Fibroblast of lung (primary cell): Measurements from ENCODE around the gene TMEM117. TPM values are rescaled to one million over a fixed set of nuclear protein-coding genes. Genes with fewer than 3 reads are reported as not detected.

Experiments
- DNase-seq, 2 donors: peaks; one replicate each; pipeline versions ENCODE4 v3.0.0 to v3.0.0-alpha.2; 2010; ENCODE audit warnings: low read depth in 2 of 2
- H2AFZ ChIP-seq: 2 replicates; pipeline ENCODE4 v1.5.1; 2012; ENCODE audit warnings: low read length, control low read depth, inconsistent platforms
- H3K27ac ChIP-seq: 2 replicates; pipeline ENCODE4 v1.5.1; 2011; ENCODE audit warnings: low read length, control low read depth; ENCODE audit not compliant: insufficient read depth
- H3K27me3 ChIP-seq: 2 replicates; pipeline ENCODE4 v1.5.1; 2011; ENCODE audit warnings: mild to moderate bottlenecking, low read length; ENCODE audit not compliant: control insufficient read depth, insufficient read depth
- H3K36me3 ChIP-seq: 2 replicates; pipeline ENCODE4 v1.5.1; 2011; ENCODE audit warnings: low read length; ENCODE audit not compliant: control insufficient read depth, insufficient read depth
- H3K4me1 ChIP-seq: 2 replicates; pipeline ENCODE4 v1.5.1; 2011; ENCODE audit warnings: low read length; ENCODE audit not compliant: control insufficient read depth, insufficient read depth; ENCODE audit errors: extremely low read depth
- H3K4me2 ChIP-seq: 2 replicates; pipeline ENCODE4 v1.5.1; 2011; ENCODE audit warnings: low read length, control low read depth; ENCODE audit not compliant: insufficient read depth; ENCODE audit errors: extremely low read depth
- H3K4me3 ChIP-seq, 4 experiments: fragments of 200-600 bp in 1 of 4; sonication (generic) in 1 of 4; replicated peaks in 1 of 4; 2 replicates each; pipeline ENCODE4 v1.5.1; 2011 to 2016; ENCODE audit warnings: low read length in 4 of 4, low read depth in 3 of 4, mild to moderate bottlenecking in 3 of 4, control low read depth in 2 of 4, inconsistent platforms in 1 of 4, mixed read lengths in 1 of 4; ENCODE audit not compliant: insufficient read depth in 1 of 4; ENCODE audit errors: control extremely low read depth in 1 of 4
- H3K79me2 ChIP-seq: 2 replicates; pipeline ENCODE4 v1.5.1; 2012; ENCODE audit warnings: mild to moderate bottlenecking, low read length, inconsistent platforms; ENCODE audit not compliant: control insufficient read depth, insufficient read depth
- H3K9ac ChIP-seq: 2 replicates; pipeline ENCODE4 v1.5.1; 2011; ENCODE audit warnings: mild to moderate bottlenecking, low read length, control low read depth; ENCODE audit not compliant: insufficient read depth
- H3K9me3 ChIP-seq: 2 replicates; pipeline ENCODE4 v1.5.1; 2012; ENCODE audit warnings: low read depth, low read length; ENCODE audit not compliant: control insufficient read depth, insufficient read depth
- H4K20me1 ChIP-seq: 2 replicates; pipeline ENCODE4 v1.5.1; 2011; ENCODE audit warnings: low read length; ENCODE audit not compliant: control insufficient read depth, insufficient read depth; ENCODE audit errors: extremely low read depth
- EZH2 ChIP-seq: IDR thresholded peaks from 2 replicates; pipeline ENCODE4 v1.5.1; 2012; ENCODE audit warnings: low read length, control low read depth, mild to moderate bottlenecking; ENCODE audit errors: missing control alignments
- polyA plus RNA-seq, 2 donors: library from polyadenylated mRNA; depleted of rRNA in 1 of 2; stranded (reverse) in 1 of 2; unstranded in 1 of 2; fragments of >200 nt; gene quantifications; 2 replicates each; pipeline ENCODE4 v1.2.1, GENCODE V29; 2011 to 2012; ENCODE audit warnings: missing spikeins in 1 of 2
- total RNA-seq: library from RNA; depleted of rRNA; stranded (reverse); fragments of >200 nt; gene quantifications from 2 replicates; pipeline ENCODE4 v1.2.1, GENCODE V29; 2014
- TF ChIP-seq, protein P1 (sequence below), 2 donors: IDR thresholded peaks in 1 of 2; conservative IDR thresholded peaks in 1 of 2; 1 replicate in 1 of 2; 2 replicates in 1 of 2; pipeline ENCODE4 v1.5.1; 2011 to 2012; ENCODE audit warnings: low read length in 2 of 2, control low read depth in 1 of 2, inconsistent platforms in 1 of 2, low read depth in 1 of 2, mild to moderate bottlenecking in 1 of 2

Gene TMEM117
- total and polyA plus RNA-seq, 2 donors (not counting 1 experiment from before 2014, with no cell fraction given) = 7.6 to 7.8 TPM

GRCh38 chr12:44287545-44287944 lies 451.7 kb downstream of the TMEM117 start:
- Histone ChIP-seq H3K79me2 (no peaks in the 10 kb centered on the region), H3K4me1 (no peaks in the 10 kb centered on the region), H3K9ac (no peak overlapping the region), H2AFZ (no peak overlapping the region), H3K27me3 (no peaks in the 10 kb centered on the region), H3K4me2 (no peak overlapping the region), H3K4me3 (no peak overlapping the region), H4K20me1 (no peaks in the 10 kb centered on the region), H3K27ac (no peak overlapping the region), H3K36me3 (no peaks in the 10 kb centered on the region), H3K9me3 (no peaks in the 10 kb centered on the region)
- peak; percentile 20 to 44 for DNase-seq
- TF ChIP-seq EZH2 = no peak
- TF ChIP-seq, protein P1, sequence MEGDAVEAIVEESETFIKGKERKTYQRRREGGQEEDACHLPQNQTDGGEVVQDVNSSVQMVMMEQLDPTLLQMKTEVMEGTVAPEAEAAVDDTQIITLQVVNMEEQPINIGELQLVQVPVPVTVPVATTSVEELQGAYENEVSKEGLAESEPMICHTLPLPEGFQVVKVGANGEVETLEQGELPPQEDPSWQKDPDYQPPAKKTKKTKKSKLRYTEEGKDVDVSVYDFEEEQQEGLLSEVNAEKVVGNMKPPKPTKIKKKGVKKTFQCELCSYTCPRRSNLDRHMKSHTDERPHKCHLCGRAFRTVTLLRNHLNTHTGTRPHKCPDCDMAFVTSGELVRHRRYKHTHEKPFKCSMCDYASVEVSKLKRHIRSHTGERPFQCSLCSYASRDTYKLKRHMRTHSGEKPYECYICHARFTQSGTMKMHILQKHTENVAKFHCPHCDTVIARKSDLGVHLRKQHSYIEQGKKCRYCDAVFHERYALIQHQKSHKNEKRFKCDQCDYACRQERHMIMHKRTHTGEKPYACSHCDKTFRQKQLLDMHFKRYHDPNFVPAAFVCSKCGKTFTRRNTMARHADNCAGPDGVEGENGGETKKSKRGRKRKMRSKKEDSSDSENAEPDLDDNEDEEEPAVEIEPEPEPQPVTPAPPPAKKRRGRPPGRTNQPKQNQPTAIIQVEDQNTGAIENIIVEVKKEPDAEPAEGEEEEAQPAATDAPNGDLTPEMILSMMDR (conservative IDR thresholded peaks at IDR 0.05 in 1 of 2, IDR thresholded peaks at IDR 0.05 in 1 of 2; ENCODE audit: low read depth in 1 of 2, low read length in 2 of 2) = no peak

- no peak overlapping the region for H3K27ac ChIP-seq
- H4K20me1 ChIP-seq = peaks cover 2% of the 10 kb centered on the region
- no peak overlapping the region for H3K4me2 ChIP-seq
- no peak for DNase-seq
- H3K36me3 ChIP-seq = no peaks in the 10 kb centered on the region
- no peaks in the 10 kb centered on the region for H3K9me3 ChIP-seq
- no peaks in the 10 kb centered on the region for H3K4me1 ChIP-seq
- TF ChIP-seq, protein P1 (conservative IDR thresholded peaks at IDR 0.05 in 1 of 2, IDR thresholded peaks at IDR 0.05 in 1 of 2; ENCODE audit: low read depth in 1 of 2, low read length in 2 of 2) = no peak
- TF ChIP-seq EZH2 = no peak
- H3K4me3 ChIP-seq = no peak overlapping the region
- no peak overlapping the region for H3K9ac ChIP-seq
- H2AFZ ChIP-seq = no peak overlapping the region
- no peaks in the 10 kb centered on the region for H3K79me2 ChIP-seq
- no peaks in the 10 kb centered on the region for H3K27me3 ChIP-seq
Observed at GRCh38 chr12:44294649-44295048, 458.8 kb downstream of the TMEM117 start.

GRCh38 chr12:44295958-44296623 lies 460.2 kb downstream of the TMEM117 start:
- H2AFZ ChIP-seq = no peak overlapping the region
- no peak overlapping the region for H3K4me2 ChIP-seq
- H3K27ac ChIP-seq = no peak overlapping the region
- peaks cover 2% of the 10 kb centered on the region for H4K20me1 ChIP-seq
- no peaks in the 10 kb centered on the region for H3K27me3 ChIP-seq
- no peak overlapping the region for H3K9ac ChIP-seq
- H3K36me3 ChIP-seq = no peaks in the 10 kb centered on the region
- H3K4me1 ChIP-seq = no peaks in the 10 kb centered on the region
- H3K9me3 ChIP-seq = no peaks in the 10 kb centered on the region
- DNase-seq = no peak
- H3K4me3 ChIP-seq = no peak overlapping the region
- TF ChIP-seq, protein P1 (conservative IDR thresholded peaks at IDR 0.05 in 1 of 2, IDR thresholded peaks at IDR 0.05 in 1 of 2; ENCODE audit: low read depth in 1 of 2, low read length in 2 of 2) = no peak
- TF ChIP-seq EZH2 = no peak
- no peaks in the 10 kb centered on the region for H3K79me2 ChIP-seq
